RWPE2 (cell line): ENCODE results near the gene KRTAP4-7.
"Not testable (repeated sequence)": the region's sequence is repeated elsewhere in the genome, so short reads cannot be mapped to it uniquely, and the experiment has no call there.

Experiments used
- ATAC-seq: fragments of 200-7000 bp; cut with Tn5 transposase; 3 replicates; pipeline ENCODE4 v1.9.1; 2021; ENCODE audit warnings: low read depth
- DNase-seq: peaks from one replicate; pipeline ENCODE4 v3.0.0-alpha.2; 2020; ENCODE audit warnings: low spot score
- H3K27ac ChIP-seq: fragments of 450-650 bp; 2 replicates; pipeline ENCODE4 v1.5.1; 2017; ENCODE audit warnings: mild to moderate bottlenecking; ENCODE audit not compliant: poor library complexity, severe bottlenecking
- H3K27me3 ChIP-seq: fragments of 250-450 bp; sonication (Bioruptor Pico); 2 replicates; pipeline ENCODE4 v1.5.1; 2021; ENCODE audit warnings: mild to moderate bottlenecking, moderate library complexity; ENCODE audit not compliant: insufficient read depth, poor library complexity, severe bottlenecking
- H3K36me3 ChIP-seq: fragments of 250-450 bp; sonication (Bioruptor Pico); 2 replicates; pipeline ENCODE4 v1.5.1; 2020; ENCODE audit warnings: low read depth, mild to moderate bottlenecking, moderate library complexity
- H3K4me1 ChIP-seq: fragments of 250-450 bp; sonication (Bioruptor Pico); 2 replicates; pipeline ENCODE4 v1.5.1; 2021; ENCODE audit warnings: mild to moderate bottlenecking, moderate library complexity; ENCODE audit not compliant: insufficient read depth, poor library complexity, severe bottlenecking
- H3K4me3 ChIP-seq: fragments of 250-450 bp; sonication (Bioruptor Pico); 2 replicates; pipeline ENCODE4 v1.5.1; 2021; ENCODE audit warnings: mild to moderate bottlenecking, moderate library complexity; ENCODE audit not compliant: severe bottlenecking
- H3K9me3 ChIP-seq: fragments of 250-450 bp; sonication (Bioruptor Pico); 2 replicates; pipeline ENCODE4 v1.5.1; 2021; ENCODE audit warnings: mild to moderate bottlenecking, moderate library complexity; ENCODE audit not compliant: severe bottlenecking
- CTCF ChIP-seq: fragments of 450-650 bp; IDR thresholded peaks from one replicate; pipeline ENCODE4 v1.5.1; 2017; ENCODE audit warnings: mild to moderate bottlenecking, moderate library complexity; ENCODE audit not compliant: poor library complexity, severe bottlenecking

Gene KRTAP4-7

GRCh38 chr17:41096055-41096454 lies 12.1 kb downstream of the KRTAP4-7 start:
- H3K4me3 ChIP-seq = no peak overlapping the region
- H3K36me3 ChIP-seq = no peaks in the 10 kb centered on the region
- ATAC-seq = no peak
- no peaks in the 10 kb centered on the region for H3K27me3 ChIP-seq
- DNase-seq = no peak
- TF ChIP-seq CTCF = no peak
- H3K4me1 ChIP-seq = peaks cover 26% of the 10 kb centered on the region
- peaks cover 3% of the 10 kb centered on the region for H3K9me3 ChIP-seq
- no peak overlapping the region for H3K27ac ChIP-seq

GRCh38 chr17:41098042-41098441 lies 14.1 kb downstream of the KRTAP4-7 start, which contains the start of gene KRTAP4-8:
KRTAP4-8 (minus strand) TSS chr17:41098142; CDS start chr17:41098084, 58 bp downstream.
- DNase-seq (no peak), ATAC-seq (no peak)
- H3K9me3 ChIP-seq = peaks cover 3% of the 10 kb centered on the region
- no peaks in the 10 kb centered on the region for H3K36me3 ChIP-seq
- peaks cover 27% of the 10 kb centered on the region for H3K4me1 ChIP-seq
- H3K27me3 ChIP-seq = no peaks in the 10 kb centered on the region
- no peak within 1 kb of the TSS for H3K4me3 ChIP-seq
- TF ChIP-seq CTCF = no peak
- H3K27ac ChIP-seq = peak within 1 kb of the TSS; percentile 89

- DNase-seq (no peak), ATAC-seq (peak; percentile 81)
- no peak for TF ChIP-seq CTCF
- H3K27ac ChIP-seq = peak overlapping the region; percentile 89
- peaks cover 3% of the 10 kb centered on the region for H3K9me3 ChIP-seq
- no peaks in the 10 kb centered on the region for H3K27me3 ChIP-seq
- peaks cover 27% of the 10 kb centered on the region for H3K4me1 ChIP-seq
- H3K36me3 ChIP-seq = no peaks in the 10 kb centered on the region
- no peak overlapping the region for H3K4me3 ChIP-seq
Observed at GRCh38 chr17:41098481-41098880, 14.5 kb downstream of the KRTAP4-7 start.

GRCh38 chr17:41099682-41100480 lies 15.9 kb downstream of the KRTAP4-7 start:
- Histone ChIP-seq H3K4me1 (peaks cover 33% of the 10 kb centered on the region), H3K27ac (peak overlapping the region; percentile 89)
- ATAC-seq = peak; percentile 81
- not testable (repeated sequence) for H3K4me3 ChIP-seq, H3K9me3 ChIP-seq, H3K27me3 ChIP-seq, H3K36me3 ChIP-seq, DNase-seq

- Histone ChIP-seq H3K9me3 (peaks cover 3% of the 10 kb centered on the region), H3K27me3 (no peaks in the 10 kb centered on the region), H3K27ac (peak within 1 kb of the TSS; percentile 70), H3K4me1 (peaks cover 33% of the 10 kb centered on the region), H3K36me3 (no peaks in the 10 kb centered on the region), H3K4me3 (no peak within 1 kb of the TSS)
- DNase-seq = no peak
- no peak for TF ChIP-seq CTCF
- ATAC-seq = no peak
Observed at GRCh38 chr17:41101586-41102259, 17.8 kb downstream of the KRTAP4-7 start, which contains the start of gene KRTAP4-16. KRTAP4-16 (minus strand) TSS chr17:41102209; CDS start chr17:41102209, 0 bp downstream.
